22Rv1 (cell line): Measurements from ENCODE around the gene TAGLN2.

ENCODE experiments used
- H3K27ac ChIP-seq: fragments of 450-650 bp; 2 replicates; pipeline ENCODE4 v1.5.1; 2017
- ZFX ChIP-seq: fragments of 450-650 bp; IDR thresholded peaks from 2 replicates; pipeline ENCODE4 v1.6.1; 2017; ENCODE audit warnings: antibody characterized with exemption, borderline replicate concordance
- TF ChIP-seq, protein P1 (sequence below): fragments of 450-650 bp; IDR thresholded peaks from 2 replicates; pipeline ENCODE4 v1.5.1; 2017; ENCODE audit warnings: mild to moderate bottlenecking

TAGLN2 gene

DNA sequence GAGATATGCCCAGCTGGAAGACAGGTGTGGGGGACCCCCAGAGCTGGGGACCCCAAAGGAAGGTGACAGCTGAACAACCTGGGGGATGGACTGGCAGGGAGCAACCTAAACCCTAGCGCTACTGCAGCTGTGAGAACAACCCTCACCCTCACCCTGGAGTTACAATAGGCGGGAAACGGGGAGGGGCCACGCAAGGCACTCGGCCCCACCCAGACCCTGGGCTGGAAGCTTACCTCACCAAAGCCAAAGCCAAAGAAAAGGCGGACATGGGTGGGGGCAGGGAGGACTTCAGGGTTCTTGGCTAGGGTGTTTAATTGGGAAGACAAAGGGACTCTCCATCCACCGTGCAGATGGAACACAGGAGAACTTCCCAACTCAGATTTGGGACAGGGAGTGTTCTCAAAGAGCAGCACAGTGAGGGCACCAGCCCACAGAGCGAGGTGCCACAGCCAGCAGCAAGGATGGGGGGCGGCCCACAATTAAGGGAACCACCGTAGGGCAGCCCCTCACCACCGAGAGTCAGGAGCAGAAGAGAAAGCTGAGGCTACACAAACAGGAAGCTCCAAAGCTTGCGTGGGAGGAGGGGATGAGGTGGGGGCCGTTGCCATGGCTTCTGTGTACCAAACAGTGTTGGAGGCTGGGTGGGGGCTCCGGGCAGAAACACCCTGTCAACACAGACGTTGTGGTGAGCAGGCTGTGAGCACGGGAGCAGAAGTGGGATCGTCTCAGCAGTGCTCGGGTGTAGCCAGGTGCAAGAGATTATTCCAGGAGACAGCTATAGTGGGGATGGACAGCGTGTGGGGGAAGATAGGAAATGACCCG is 1.9 kb downstream of the TAGLN2 start:
- TF ChIP-seq ZFX, result no peak
- TF ChIP-seq, protein P1, sequence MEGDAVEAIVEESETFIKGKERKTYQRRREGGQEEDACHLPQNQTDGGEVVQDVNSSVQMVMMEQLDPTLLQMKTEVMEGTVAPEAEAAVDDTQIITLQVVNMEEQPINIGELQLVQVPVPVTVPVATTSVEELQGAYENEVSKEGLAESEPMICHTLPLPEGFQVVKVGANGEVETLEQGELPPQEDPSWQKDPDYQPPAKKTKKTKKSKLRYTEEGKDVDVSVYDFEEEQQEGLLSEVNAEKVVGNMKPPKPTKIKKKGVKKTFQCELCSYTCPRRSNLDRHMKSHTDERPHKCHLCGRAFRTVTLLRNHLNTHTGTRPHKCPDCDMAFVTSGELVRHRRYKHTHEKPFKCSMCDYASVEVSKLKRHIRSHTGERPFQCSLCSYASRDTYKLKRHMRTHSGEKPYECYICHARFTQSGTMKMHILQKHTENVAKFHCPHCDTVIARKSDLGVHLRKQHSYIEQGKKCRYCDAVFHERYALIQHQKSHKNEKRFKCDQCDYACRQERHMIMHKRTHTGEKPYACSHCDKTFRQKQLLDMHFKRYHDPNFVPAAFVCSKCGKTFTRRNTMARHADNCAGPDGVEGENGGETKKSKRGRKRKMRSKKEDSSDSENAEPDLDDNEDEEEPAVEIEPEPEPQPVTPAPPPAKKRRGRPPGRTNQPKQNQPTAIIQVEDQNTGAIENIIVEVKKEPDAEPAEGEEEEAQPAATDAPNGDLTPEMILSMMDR, result no peak
- peak overlapping the region; percentile 95 for H3K27ac ChIP-seq

DNA sequence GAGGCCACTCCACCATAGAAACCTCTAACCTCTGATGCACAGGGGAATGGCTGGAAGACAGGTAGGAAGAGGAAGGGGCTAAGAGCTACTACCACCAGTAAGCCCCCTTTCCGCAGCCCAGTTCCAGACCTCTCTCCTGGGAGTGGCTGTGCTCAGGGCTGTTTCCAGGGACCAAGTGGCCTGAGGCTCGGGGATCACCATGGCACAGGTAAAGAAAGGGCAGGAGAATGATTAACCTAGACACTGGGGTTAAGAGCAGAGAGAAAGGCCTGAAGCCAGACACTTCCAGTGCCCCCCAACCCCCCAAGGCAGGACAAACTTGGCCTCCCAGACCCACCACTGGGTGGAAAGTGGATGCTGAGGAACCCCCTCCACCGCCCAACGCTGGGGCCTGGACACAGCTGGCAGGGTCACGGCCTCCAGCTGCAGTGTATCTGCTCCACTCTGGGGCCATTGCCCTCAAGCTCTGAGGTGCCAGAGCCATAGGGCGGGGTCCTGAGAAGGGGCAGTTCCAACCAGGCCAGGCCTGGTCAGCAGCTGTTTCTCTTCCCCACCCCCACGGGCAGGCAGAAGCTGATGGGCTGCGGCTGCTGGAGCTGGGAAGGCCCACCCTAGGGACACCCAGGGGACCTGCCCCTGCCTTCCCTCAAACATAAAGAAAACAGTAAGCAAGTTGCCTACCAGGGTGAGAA is 2.6 kb downstream of the TAGLN2 start:
- H3K27ac ChIP-seq, result peak overlapping the region; percentile 95
- TF ChIP-seq ZFX, result no peak
- TF ChIP-seq, protein P1, result no peak

DNA sequence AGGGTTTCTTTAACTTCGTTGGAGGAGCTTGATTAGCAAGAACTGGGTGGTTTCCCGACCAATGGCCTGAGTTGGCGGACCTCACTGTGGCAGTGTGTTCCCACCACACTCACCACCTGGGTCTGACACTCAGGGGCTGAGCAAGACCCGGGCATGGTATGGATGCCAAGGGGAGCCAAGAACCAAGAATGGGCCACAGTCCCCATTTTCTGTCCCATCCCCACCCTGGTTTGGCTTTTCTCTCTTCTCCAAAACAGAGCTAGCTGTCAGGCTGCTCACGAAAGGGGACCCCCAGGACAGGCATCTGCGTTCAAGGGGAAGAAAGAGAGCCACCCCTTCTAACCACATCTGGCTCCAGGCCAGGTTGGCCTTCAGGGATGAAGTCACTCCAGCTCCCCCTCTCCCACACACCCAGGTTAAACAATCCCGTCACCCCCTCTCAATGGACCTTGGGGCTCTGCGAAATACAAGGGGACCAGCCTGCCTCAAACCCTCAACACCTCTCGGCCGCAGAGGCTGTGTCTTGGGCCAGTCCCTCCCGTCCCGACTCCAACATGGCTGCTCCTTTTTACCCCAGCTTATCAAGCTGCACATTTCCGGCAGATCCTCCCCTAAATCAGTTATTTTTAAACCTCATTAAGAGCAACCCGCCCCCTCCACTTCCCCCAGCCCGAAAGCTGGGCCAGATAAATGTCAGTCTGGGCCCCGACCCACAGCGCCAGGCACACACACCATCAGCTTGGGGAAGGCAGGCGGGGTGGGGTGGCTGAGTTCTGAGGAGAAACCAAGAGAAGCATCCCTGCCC is 3.4 kb downstream of the TAGLN2 start:
- H3K27ac ChIP-seq, result peak overlapping the region; percentile 95; the same call in 1 of the 2 replicates

DNA sequence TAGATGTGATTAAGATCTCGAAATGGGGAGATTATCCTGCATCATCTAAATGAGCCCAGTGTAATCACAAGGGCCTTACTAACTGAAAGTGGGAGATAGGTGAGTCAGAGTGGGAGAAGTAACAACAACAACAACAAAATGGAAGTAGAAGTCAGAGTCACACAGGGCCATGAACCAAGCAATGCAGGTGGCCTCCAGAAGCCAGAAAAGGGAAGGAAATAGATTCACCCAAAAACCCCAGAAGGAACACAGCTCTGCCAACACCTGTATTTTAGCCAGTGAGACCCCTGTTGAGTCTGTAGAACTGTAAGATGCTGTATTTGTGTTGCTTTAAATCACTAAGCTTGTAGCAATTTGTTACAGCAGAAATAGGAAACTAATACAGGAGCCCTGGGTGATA is 4.1 kb downstream of the TAGLN2 start:
- TF ChIP-seq, protein P1, result no peak
- TF ChIP-seq ZFX, result no peak
- H3K27ac ChIP-seq, result no peak overlapping the region; the same call in 1 of the 2 replicates

More for the DNA sequence above, 3.4 kb downstream of the TAGLN2 start:
- no peak for TF ChIP-seq ZFX
- TF ChIP-seq, protein P1, result no peak

DNA sequence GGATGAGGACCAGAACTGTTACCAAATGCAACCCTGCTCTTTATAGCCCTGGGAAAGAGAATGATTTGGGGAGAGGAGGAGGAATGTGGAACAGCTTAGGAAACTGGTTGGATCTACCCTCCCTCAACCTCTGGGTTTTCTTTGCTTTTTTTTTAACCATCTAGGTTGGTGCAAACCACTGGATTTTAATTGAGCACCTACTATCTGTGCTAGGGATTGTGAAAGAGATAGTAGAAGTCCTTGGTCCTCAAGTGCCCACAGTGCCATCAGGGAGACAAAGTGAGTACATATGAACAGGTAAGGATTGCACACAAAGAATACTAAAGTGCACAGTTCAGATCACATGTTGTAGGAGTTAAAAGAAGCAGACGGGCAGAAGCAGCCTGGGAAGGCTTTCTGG is 4.7 kb downstream of the TAGLN2 start:
- no peak for TF ChIP-seq ZFX
- TF ChIP-seq, protein P1, result no peak
- H3K27ac ChIP-seq, result 0 out of 2 replicates have a peak overlapping the region, but pooled peaks have one; percentile 12

DNA sequence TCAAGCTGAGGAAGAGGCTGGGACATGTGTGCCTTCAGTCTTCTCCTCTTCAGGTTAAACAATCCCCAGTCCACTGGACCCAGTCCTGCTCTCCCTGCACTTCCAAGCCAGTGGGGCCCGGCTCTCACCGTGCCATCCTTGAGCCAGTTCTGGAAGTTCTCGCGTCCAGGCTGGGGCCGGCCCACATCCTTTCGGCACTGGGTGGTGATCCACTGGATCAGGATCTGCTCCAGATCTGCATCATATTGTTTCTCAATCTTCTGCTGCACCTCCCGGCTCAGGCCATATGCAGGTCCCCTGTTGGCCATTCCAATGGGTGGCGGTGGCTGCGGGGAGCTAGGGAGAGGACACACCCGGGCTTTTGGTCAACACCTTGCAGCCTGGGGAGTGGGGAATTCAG is 5.1 kb downstream of the TAGLN2 start:
- no peak overlapping the region for H3K27ac ChIP-seq
- TF ChIP-seq, protein P1, result no peak
- no peak for TF ChIP-seq ZFX
